ENCODE data around the gene TRAF3IP1. TPM values are rescaled to one million over a fixed set of nuclear protein-coding genes. Genes with fewer than 3 reads are reported as not detected.

TRAF3IP1 gene
- total RNA-seq, 1 donor from 2014 or later = 12.7 TPM

DNA sequence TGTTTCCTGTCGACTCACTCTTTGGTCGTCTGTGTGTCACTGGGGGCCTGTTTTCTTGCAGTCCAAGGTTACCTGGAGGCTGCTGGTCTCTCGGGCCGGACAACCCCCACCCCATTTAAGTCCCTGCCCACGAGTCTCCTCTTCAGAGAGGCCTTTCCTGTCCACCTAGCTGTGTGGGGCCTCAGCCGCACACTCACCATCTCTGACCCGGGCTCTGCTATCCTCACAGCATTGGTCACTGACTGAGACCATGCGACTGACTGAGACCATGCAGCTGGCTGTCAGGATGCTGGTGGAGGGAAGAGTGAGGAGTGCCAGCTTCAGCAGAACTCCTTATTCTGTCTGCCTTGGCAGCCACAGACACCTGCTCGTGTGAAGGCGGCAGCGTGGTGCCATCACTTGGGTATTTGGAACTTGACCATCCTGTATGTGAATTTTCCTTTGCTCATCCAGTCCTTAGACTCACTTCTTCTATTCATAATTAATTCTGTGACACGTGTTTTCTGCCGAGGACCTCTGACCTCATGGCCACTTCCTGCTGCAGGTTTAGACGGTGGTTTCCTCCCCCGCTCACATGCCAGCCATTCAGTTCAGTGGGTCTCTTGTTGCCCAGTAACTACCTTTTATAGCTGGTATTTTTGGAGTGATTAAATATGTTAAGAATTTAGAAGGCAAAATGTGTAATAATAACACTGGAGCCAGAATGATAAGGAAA, 58.9 kb downstream of the TRAF3IP1 start:
- peak overlapping the region; percentile 18 for H3K4me3 Mint-ChIP-seq
- peaks cover 23% of the 10 kb centered on the region for H3K4me1 Mint-ChIP-seq
- peak; percentile 67 for DNase-seq
- no peak overlapping the region for H3K27ac Mint-ChIP-seq
- no peaks in the 10 kb centered on the region for H3K9me3 Mint-ChIP-seq
- H3K36me3 Mint-ChIP-seq (ENCODE audit: low read depth) = no peaks in the 10 kb centered on the region
- H3K27me3 Mint-ChIP-seq = peaks cover 10% of the 10 kb centered on the region
- intact Hi-C loops (cut with micrococcal nuclease) = no loop called here

DNA sequence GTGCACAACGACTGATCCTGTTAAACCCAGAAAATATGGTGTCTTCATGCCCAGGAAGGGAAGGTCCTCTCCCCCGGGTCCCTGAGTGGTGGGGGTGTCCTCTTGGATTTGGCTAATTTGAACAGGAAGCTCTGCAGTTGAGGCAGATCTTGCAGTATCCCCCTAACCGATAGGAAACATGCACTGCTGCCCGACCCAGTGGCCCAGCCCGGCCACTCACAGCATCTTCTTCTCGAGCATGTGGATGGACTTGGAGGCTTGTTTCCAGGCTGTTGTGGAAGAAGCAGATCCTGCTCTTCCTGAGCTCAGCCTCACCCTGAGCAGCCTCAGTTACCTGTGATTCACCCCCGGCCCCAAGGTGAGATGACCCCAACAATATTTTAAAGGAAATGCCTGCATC, 60.0 kb downstream of the TRAF3IP1 start:
- DNase-seq = no peak
- Mint-ChIP-seq H3K27ac (no peak overlapping the region), H3K4me3 (no peak overlapping the region), H3K9me3 (no peaks in the 10 kb centered on the region), H3K36me3 (ENCODE audit: low read depth) (no peaks in the 10 kb centered on the region), H3K27me3 (peaks cover 2% of the 10 kb centered on the region), H3K4me1 (peaks cover 23% of the 10 kb centered on the region)
- intact Hi-C loops (cut with micrococcal nuclease) = no loop called here

DNA sequence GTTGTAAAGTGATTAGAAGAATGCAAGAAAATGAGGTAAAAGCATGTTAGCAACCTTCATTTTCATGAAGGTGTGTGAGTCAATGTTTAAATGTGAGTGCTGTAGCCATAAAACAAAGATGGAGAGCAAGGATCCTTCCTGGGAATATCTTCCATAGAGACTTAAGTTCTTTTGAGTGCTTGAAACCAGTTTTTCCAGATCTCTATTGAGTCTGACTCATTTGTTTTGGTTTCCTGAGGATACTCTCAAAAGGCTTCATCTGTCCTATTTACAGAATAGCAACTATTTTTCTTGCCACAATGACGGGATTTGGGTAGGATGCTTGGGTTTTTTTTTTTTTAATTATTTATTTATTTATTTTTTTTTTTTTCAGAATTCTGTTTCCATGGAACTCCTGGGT, 60.5 kb downstream of the TRAF3IP1 start:
- Mint-ChIP-seq H3K4me3 (no peak overlapping the region), H3K4me1 (peaks cover 23% of the 10 kb centered on the region), H3K36me3 (ENCODE audit: low read depth) (no peaks in the 10 kb centered on the region), H3K27me3 (no peaks in the 10 kb centered on the region), H3K9me3 (no peaks in the 10 kb centered on the region), H3K27ac (no peak overlapping the region)
- DNase-seq = no peak
- intact Hi-C loops (cut with micrococcal nuclease) = no loop called here

DNA sequence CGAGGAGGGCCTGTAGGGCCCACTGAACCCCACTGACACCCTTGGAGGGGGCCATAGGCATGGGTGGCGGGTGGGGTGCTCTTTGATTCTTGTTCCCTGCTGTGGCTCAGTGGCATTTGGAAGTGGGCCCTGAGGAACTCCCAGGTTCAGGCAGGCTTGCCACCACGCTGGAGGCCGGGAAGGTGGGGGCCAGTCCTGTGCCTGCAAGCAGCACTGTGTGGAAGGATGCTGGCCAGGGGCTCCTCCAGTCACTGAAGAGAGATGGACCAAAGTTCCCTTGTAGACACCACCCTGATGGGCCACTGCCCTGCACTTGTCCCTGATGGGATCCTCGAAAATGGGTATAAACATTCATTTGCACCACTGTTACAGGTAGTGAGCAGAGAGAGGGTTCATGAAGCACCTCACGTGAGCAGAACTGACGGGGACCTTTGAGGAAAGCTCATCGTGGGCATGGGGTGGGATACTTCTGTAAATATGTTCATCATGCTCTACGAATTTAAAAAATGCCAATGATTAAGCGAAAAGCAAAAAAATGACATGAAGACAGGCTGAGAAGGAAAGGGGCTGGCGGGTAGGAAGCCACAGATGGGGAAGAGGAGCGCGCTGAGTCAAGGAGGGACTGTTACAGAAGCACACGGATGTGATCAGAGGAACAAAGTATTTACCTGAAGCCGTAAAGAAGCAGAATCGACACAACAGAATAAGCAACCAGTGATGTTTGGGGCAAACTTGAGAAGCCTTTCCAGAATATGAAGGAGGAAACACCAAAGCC, 61.2 kb downstream of the TRAF3IP1 start:
- no peaks in the 10 kb centered on the region for H3K9me3 Mint-ChIP-seq
- no peak for DNase-seq
- H3K27ac Mint-ChIP-seq = peak overlapping the region; percentile 1
- intact Hi-C loops (cut with micrococcal nuclease) = no loop called here
- no peak overlapping the region for H3K4me3 Mint-ChIP-seq
- peaks cover 23% of the 10 kb centered on the region for H3K4me1 Mint-ChIP-seq
- no peaks in the 10 kb centered on the region for H3K27me3 Mint-ChIP-seq
- no peaks in the 10 kb centered on the region for H3K36me3 Mint-ChIP-seq (ENCODE audit: low read depth)

DNA sequence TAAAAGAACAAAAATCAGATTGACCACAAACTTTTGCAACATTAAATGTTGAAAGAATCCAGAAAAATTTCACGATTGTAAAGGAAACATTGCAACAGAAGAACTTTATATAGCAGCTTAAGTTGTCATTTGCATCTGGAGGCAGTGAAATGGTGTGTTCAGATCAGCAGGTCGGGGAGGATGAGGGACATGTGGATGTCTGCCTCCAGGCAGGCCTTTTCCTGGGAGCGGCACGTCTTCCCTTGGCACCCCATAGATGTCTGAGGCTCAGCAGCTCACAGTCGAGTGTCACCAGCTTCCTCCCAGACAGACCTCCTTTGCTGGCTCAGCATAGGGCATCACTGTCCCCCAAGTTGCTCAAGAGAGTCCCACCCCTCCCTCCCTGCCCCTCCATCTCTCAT, 62.1 kb downstream of the TRAF3IP1 start:
- DNase-seq = no peak
- H3K4me1 Mint-ChIP-seq = peaks cover 20% of the 10 kb centered on the region
- H3K27ac Mint-ChIP-seq = no peak overlapping the region
- H3K9me3 Mint-ChIP-seq = no peaks in the 10 kb centered on the region
- H3K4me3 Mint-ChIP-seq = no peak overlapping the region
- no peaks in the 10 kb centered on the region for H3K36me3 Mint-ChIP-seq (ENCODE audit: low read depth)
- intact Hi-C loops (cut with micrococcal nuclease) = no loop called here
- no peaks in the 10 kb centered on the region for H3K27me3 Mint-ChIP-seq

DNA sequence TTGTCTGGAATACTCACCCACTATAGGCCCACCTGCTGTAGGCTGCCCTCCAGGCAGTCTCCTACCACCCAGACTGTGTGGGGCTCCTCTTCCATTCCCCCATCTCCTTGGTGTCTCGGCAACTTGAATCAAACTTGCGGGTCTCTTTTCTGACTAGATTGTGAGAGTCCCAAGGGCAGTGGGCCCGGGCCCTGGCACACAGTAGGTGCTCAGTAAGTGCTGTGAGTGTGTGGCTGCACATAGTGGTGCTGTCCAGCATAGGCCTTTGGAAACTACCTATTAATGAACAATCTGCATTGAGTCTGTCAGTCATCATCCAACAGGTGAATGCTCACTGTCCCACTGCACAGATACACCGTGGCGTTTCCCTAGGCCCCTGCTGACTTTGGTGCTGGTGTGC, 62.8 kb downstream of the TRAF3IP1 start:
- Mint-ChIP-seq H3K4me3 (no peak overlapping the region), H3K27ac (no peak overlapping the region), H3K4me1 (peaks cover 17% of the 10 kb centered on the region), H3K27me3 (no peaks in the 10 kb centered on the region), H3K36me3 (ENCODE audit: low read depth) (no peaks in the 10 kb centered on the region), H3K9me3 (no peaks in the 10 kb centered on the region)
- intact Hi-C loops (cut with micrococcal nuclease) = no loop called here
- DNase-seq = no peak

DNA sequence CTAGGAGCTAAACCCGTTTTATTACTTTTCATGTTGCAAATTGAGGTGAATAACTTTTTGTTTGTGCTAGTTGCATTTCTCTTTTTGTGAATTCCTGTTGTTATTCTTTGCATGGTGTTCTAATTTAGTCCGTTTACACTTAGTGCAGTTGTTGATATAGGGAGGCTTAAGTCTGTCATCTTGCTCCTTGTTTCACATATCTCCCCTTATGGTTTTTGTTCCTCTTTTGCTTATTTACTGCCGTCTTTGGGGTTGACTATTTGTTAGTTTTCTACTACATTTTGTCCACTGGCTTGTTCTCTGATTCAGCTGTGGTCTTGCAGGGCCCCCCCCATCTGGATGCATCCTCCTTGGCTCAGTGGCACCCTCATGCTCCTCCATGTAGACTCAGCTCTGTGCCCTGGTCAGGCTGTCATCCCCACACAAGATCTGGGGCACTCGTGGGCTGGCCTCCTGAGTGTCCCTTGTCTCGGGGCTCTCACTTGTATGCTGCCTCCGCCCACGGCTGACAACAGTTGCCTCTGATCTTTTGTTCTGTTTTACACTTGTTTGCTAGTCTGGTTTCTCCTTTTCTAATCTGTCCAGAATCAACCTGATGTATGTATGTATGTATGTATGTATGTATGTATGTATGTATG, 63.5 kb downstream of the TRAF3IP1 start:
- Mint-ChIP-seq H3K27ac (no peak overlapping the region), H3K4me1 (peaks cover 17% of the 10 kb centered on the region), H3K36me3 (ENCODE audit: low read depth) (no peaks in the 10 kb centered on the region), H3K27me3 (no peaks in the 10 kb centered on the region), H3K9me3 (no peaks in the 10 kb centered on the region), H3K4me3 (no peak overlapping the region)
- intact Hi-C loops (cut with micrococcal nuclease) = no loop called here
- DNase-seq = no peak

DNA sequence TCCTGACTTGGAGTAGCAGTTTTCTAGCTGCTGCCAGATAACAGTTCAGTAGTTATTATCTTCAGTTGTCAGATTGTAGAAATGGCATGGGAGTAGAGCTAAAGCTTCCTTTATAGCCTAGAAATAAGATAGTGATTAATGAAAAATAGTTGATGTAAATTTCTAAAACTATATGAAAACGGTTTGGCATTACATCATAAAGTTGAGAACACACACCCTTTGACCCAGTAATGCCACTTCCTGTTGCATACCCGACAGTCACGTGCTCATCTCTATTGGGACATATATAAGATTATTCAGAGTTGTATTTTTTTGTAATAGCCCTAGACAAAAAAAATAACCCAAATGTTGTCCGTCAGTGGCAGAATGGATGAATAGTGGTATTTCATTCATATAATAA, 67.0 kb downstream of the TRAF3IP1 start:
- Mint-ChIP-seq H3K4me1 (peaks cover 3% of the 10 kb centered on the region), H3K9me3 (no peaks in the 10 kb centered on the region), H3K27ac (no peak overlapping the region), H3K36me3 (ENCODE audit: low read depth) (no peaks in the 10 kb centered on the region), H3K4me3 (no peak overlapping the region), H3K27me3 (no peaks in the 10 kb centered on the region)
- intact Hi-C loops (cut with micrococcal nuclease) = no loop called here
- no peak for DNase-seq

DNA sequence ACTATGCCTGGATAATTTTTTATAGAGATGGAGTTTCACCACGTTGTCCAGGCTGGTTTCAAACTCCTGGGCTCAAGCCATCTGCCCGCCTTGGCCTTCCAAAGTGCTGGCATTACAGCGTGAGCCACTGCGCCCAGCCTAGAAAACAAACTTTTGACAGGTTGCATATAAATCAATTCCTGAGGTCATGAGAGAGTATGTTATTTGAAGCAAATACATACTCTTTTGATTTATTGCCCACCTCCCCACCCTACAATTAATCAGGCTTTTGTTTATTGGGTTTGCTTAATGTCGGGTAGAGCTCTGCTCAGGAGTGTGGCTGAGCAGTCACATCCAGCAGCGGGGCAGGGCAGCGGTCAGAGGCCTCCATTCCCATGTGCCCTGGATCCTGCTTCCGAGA, 68.5 kb downstream of the TRAF3IP1 start:
- H3K4me3 Mint-ChIP-seq = no peak overlapping the region
- H3K9me3 Mint-ChIP-seq = no peaks in the 10 kb centered on the region
- H3K36me3 Mint-ChIP-seq (ENCODE audit: low read depth) = no peaks in the 10 kb centered on the region
- H3K27ac Mint-ChIP-seq = no peak overlapping the region
- intact Hi-C loops (cut with micrococcal nuclease) = no loop called here
- no peak for DNase-seq
- no peaks in the 10 kb centered on the region for H3K27me3 Mint-ChIP-seq
- H3K4me1 Mint-ChIP-seq = peaks cover 3% of the 10 kb centered on the region

DNA sequence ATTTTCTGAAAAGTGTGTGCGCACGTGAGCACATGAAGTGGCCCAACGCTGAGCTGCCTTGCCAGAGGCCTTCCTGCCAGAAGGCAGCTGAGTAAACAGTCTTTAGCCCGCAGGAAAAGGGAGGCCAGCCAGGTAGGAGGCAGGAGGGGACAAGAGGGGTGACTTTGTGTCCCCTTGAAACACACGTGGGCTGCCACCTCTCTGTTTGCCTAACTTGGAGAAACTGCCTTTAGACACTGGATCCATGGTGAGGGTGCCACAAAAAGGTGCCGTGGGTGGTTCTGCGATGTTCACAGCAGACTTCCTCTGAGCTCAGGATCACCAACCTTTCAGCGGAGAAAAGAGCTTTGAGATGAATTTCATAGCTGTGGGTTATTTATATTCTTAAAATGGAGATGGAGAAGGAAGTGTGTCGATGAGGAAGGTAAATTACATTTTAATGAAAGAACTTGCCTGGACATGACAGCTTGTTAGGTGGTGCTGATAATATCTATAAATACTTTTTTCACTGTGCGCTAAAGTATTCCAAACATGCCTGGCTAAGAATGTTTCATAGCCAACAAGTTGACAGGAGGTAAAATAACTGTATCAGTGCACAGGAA, 69.8 kb downstream of the TRAF3IP1 start:
- H3K4me1 Mint-ChIP-seq = no peaks in the 10 kb centered on the region
- DNase-seq = no peak

DNA sequence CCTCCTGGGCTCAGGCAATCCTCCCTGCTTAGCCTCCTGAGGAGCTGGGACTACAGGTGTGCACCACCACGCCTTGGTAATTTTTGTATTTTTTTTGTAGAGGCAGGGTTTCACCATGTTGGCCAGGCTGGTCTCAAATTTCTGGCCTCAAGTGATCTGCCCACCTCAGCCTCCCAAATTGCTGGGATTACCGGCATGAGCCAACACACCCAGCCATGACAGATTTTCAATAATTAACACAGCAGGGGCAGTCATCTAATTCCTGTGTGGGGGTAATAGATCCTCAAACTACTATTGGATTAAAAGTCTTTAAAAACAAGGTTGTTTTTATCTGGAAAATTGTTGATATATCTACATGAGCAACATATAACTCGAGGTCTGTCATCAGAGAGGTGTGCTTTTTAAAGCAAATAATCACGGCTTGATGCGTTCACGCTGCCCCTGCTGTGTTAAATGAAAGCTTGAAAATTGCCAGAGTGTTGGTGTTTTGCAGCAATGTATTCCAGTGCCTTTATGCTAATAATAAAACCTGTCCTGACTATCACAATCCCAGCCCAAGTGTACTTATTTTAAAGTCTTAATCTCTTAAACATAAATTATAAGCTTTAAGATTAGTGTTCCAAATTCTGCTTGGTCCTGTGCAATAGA, 70.8 kb downstream of the TRAF3IP1 start:
- H3K4me1 Mint-ChIP-seq = no peaks in the 10 kb centered on the region
- no peaks in the 10 kb centered on the region for H3K36me3 Mint-ChIP-seq (ENCODE audit: low read depth)
- no peaks in the 10 kb centered on the region for H3K27me3 Mint-ChIP-seq
- no peaks in the 10 kb centered on the region for H3K9me3 Mint-ChIP-seq
- no peak overlapping the region for H3K4me3 Mint-ChIP-seq
- DNase-seq = no peak
- intact Hi-C loops (cut with micrococcal nuclease) = no loop called here
- no peak overlapping the region for H3K27ac Mint-ChIP-seq

More for the DNA sequence above, 69.8 kb downstream of the TRAF3IP1 start:
- Mint-ChIP-seq H3K27ac (no peak overlapping the region), H3K4me3 (no peak overlapping the region), H3K27me3 (no peaks in the 10 kb centered on the region), H3K9me3 (no peaks in the 10 kb centered on the region), H3K36me3 (ENCODE audit: low read depth) (no peaks in the 10 kb centered on the region)
- intact Hi-C loops (cut with micrococcal nuclease) = no loop called here

DNA sequence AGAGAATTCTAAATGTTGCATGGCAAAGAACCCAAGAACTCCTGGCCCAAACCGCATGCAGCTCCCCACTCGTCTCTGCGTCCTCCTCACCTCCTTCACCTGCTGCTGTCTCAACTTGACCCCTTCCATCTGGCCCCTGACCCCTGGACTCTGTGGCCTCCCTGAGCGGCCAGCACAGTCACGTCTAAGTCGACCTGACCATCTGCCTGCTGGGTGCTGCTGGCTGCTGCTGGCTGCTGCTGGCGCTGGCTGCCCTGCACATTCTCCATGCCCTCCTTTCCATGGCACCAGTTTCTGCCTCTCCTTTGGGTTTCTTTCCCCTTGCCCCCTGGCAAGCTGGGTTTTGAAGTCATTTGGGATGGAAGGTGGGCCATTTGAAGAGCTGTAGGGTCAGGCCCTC, 76.3 kb downstream of the TRAF3IP1 start:
- Mint-ChIP-seq H3K36me3 (ENCODE audit: low read depth) (no peaks in the 10 kb centered on the region), H3K9me3 (no peaks in the 10 kb centered on the region), H3K27me3 (no peaks in the 10 kb centered on the region), H3K4me3 (no peak overlapping the region), H3K27ac (no peak overlapping the region), H3K4me1 (no peaks in the 10 kb centered on the region)
- intact Hi-C loops (cut with micrococcal nuclease) = no loop called here
- no peak for DNase-seq

DNA sequence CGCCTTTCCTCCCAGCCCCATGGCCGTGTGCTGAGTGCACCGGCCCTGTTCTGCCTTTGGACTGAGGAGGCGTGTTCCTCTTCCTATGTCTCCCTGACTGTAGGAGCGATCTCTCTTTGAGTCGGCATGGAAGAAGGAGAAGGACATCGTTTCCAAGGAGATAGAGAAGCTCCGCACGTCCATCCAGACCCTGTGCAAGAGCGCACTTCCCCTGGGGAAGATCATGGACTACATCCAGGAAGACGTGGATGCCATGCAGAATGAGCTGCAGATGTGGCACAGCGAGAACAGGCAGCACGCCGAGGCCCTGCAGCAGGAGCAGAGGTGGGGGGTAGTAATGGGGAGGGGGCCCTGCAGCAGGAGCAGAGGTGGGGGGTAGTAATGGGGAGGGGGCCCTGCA, 77.0 kb downstream of the TRAF3IP1 start:
- DNase-seq = no peak
- no peaks in the 10 kb centered on the region for H3K4me1 Mint-ChIP-seq
- H3K36me3 Mint-ChIP-seq (ENCODE audit: low read depth) = no peaks in the 10 kb centered on the region
- H3K9me3 Mint-ChIP-seq = no peaks in the 10 kb centered on the region
- H3K27ac Mint-ChIP-seq = no peak overlapping the region
- intact Hi-C loops (cut with micrococcal nuclease) = no loop called here
- no peaks in the 10 kb centered on the region for H3K27me3 Mint-ChIP-seq
- no peak overlapping the region for H3K4me3 Mint-ChIP-seq

DNA sequence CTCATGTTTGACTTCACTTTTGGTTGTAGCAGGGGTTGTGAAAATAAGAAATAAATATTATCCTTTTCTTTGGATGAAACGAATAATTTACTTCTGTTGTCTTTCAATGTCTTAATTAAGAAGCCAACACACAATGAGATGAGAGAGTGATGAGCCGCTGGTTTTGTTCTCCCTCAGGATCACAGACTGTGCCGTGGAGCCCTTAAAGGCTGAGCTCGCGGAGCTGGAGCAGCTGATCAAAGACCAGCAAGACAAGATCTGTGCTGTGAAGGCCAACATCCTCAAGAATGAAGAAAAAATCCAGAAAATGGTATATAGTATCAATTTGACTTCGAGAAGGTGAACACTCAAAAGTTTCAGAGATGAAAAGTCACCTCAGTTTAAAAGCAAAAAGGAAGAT, 78.3 kb downstream of the TRAF3IP1 start:
- no peaks in the 10 kb centered on the region for H3K27me3 Mint-ChIP-seq
- H3K27ac Mint-ChIP-seq = no peak overlapping the region
- no peak for DNase-seq
- intact Hi-C loops (cut with micrococcal nuclease) = no loop called here
- no peaks in the 10 kb centered on the region for H3K4me1 Mint-ChIP-seq
- no peaks in the 10 kb centered on the region for H3K36me3 Mint-ChIP-seq (ENCODE audit: low read depth)
- no peak overlapping the region for H3K4me3 Mint-ChIP-seq
- no peaks in the 10 kb centered on the region for H3K9me3 Mint-ChIP-seq
